ENCODE results near the gene PIK3C2G. TPM values are rescaled to one million over a fixed set of nuclear protein-coding genes. Genes with fewer than 3 reads are reported as not detected.
A peak's percentile ranks its signal among the peaks of the same experiment; 100 is the strongest.

The PIK3C2G gene
- polyA plus RNA-seq, 1 of the 3 experiments (the other 2 are of a cell fraction), result 0.02 TPM

GRCh38 chr12:18264581-18265075 lies 3.3 kb downstream of the PIK3C2G start:
- POLR2A ChIA-PET, result interaction anchor here (0.6 kb wide), 1 partner anchor 17 kb away, joined by 3 read pairs; no protein-coding TSS in a partner anchor
- Histone ChIP-seq H3K4me3 (ENCODE audit: low read depth in 2 of 2, low read length in 1 of 2) (no peak overlapping the region), H3K9ac (no peak overlapping the region), H3K36me3 (replicated peaks in 1 of 2; ENCODE audit: control insufficient read depth in 1 of 2, insufficient read depth in 2 of 2, low read length in 1 of 2) (no peaks in the 10 kb centered on the region), H3K9me3 (no peaks in the 10 kb centered on the region), H3K27me3 (ENCODE audit: insufficient read depth) (peaks cover 8% of the 10 kb centered on the region; the same call in 1 of the 2 replicates), H3K79me2 (ENCODE audit: insufficient read depth) (no peaks in the 10 kb centered on the region), H3K27ac (ENCODE audit: low read depth in 2 of 2, low read length in 1 of 2) (peak overlapping the region in 1 of 2 experiments; percentile 87; a peak in 1 of 4 replicates), H4K20me1 (ENCODE audit: insufficient read depth) (no peaks in the 10 kb centered on the region), H3K4me1 (ENCODE audit: control insufficient read depth in 1 of 2, insufficient read depth in 2 of 2, low read depth in 1 of 2, low read length in 1 of 2) (no peaks in the 10 kb centered on the region; a peak in 1 of 4 replicates), H3K9me2 (no peaks in the 10 kb centered on the region), H2AFZ (ENCODE audit: low read depth) (no peak overlapping the region; the same call in 1 of the 2 replicates), H3F3A (replicated peaks; ENCODE audit: insufficient read depth) (no peaks in the 10 kb centered on the region), H3K4me2 (no peak overlapping the region)
- CTCF ChIA-PET, result interaction anchor here (1.1 kb wide), 1 partner anchor 14 kb away, joined by 3 read pairs; no protein-coding TSS in a partner anchor
- no peak for DNase-seq
- TF ChIP-seq PBX3 (IDR thresholded peaks at IDR 0.05) (no peak), CHD2 (IDR thresholded peaks at IDR 0.05; ENCODE audit: low read length, partially characterized antibody) (no peak), USF2 (IDR thresholded peaks at IDR 0.05; ENCODE audit: borderline replicate concordance, low read depth, low read length) (no peak), NRF1 (IDR thresholded peaks at IDR 0.05; ENCODE audit: low read depth, low read length) (no peak), SIN3A (IDR thresholded peaks at IDR 0.05; ENCODE audit: borderline replicate concordance, low read depth, low read length) (no peak), GATA2 (CRISPR knock-in tag; IDR thresholded peaks at IDR 0.05) (no peak), RAD21 (IDR thresholded peaks at IDR 0.05; ENCODE audit: low read length) (no peak), IRF3 (IDR thresholded peaks at IDR 0.05; ENCODE audit: low read depth, low read length) (no peak), TEAD4 (IDR thresholded peaks at IDR 0.05; ENCODE audit: borderline replicate concordance, insufficient read depth) (no peak), FOSL2 (IDR thresholded peaks at IDR 0.05; ENCODE audit: borderline replicate concordance, low read depth) (no peak), CTCF (IDR thresholded peaks at IDR 0.05) (no peak), YY1 (IDR thresholded peaks at IDR 0.05; ENCODE audit: low read depth) (no peak), SMC3 (IDR thresholded peaks at IDR 0.05; ENCODE audit: low read depth, low read length) (no peak)
- WGBS (ENCODE audit: low lambda C conversion rate), result 12% methylated on average over 1 of the region's 1 CpG

Measured in SK-N-SH (cell line).